Lower leg skin (tissue), 3 donors: ENCODE data around the gene PIGQ.

Experiments
- CTCF ChIP-seq, 3 donors: fragments of 450-650 bp; IDR thresholded peaks; one replicate each; pipeline ENCODE4 v1.5.1; 2016; ENCODE audit warnings: antibody characterized with exemption in 3 of 3, mild to moderate bottlenecking in 3 of 3, moderate library complexity in 2 of 3
- POLR2A ChIP-seq, 2 donors: fragments of 450-650 bp; IDR thresholded peaks; one replicate each; pipeline ENCODE4 v1.6.1; 2016 to 2017; ENCODE audit warnings: antibody characterized with exemption in 2 of 2, mild to moderate bottlenecking in 1 of 2, moderate library complexity in 1 of 2

- TF ChIP-seq POLR2A (IDR thresholded peaks at IDR 0.05): no peak
- no peak for TF ChIP-seq CTCF (IDR thresholded peaks at IDR 0.05)
These were observed 1.1 kb upstream of the PIGQ start for GRCh38 chr16:568401-569258.
